COLO668 (cell line): Measurements from ENCODE around the gene XYLT1.
"Not testable (repeated sequence)": the region's sequence is repeated elsewhere in the genome, so short reads cannot be mapped to it uniquely, and the experiment has no call there.

ENCODE experiments used
- DNase-seq: peaks from one replicate; lab custom pipeline; 2025; ENCODE audit not compliant: unreplicated experiment; lab: John Stamatoyannopoulos, UW

Gene XYLT1

GRCh38 chr16:17432901-17433576 is 37.7 kb downstream of the XYLT1 start:
- no peak for DNase-seq

DNA sequence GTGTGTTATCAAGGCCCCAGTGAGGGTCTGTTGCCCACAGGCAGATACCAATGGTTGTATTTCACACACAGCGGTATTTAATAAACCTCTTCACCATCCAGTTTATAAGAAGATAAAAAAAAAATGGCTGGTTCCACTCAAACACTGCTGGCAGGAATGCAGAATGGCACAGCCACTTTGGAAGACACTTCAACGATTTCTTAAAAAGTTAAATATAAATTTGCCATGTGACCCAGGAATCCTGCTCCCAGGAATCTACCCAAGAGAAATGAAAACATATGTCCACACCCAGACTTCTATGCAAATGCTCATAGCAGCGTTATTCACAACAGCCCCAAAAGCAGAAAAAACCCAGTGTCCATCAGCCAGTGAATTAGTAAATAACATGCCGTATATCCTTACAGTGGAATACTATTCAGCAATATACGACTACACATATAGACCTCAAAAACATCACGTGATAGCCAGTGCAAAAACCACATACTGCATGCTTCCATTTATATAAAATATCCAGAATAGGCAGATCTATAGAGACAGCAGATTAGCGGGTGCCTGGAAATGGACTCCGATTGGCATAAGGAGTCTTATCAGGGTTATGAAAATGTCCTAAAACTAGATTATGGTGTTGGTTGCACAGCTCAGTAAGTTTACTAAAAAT is 38.7 kb downstream of the XYLT1 start:
- no peak for DNase-seq

- DNase-seq: no peak
Measured at GRCh38 chr16:17431012-17431411, 39.7 kb downstream of the XYLT1 start.

GRCh38 chr16:17426451-17426850 is 44.3 kb downstream of the XYLT1 start:
- no peak for DNase-seq

GRCh38 chr16:17424771-17425170 is 46.0 kb downstream of the XYLT1 start:
- DNase-seq: no peak

DNA sequence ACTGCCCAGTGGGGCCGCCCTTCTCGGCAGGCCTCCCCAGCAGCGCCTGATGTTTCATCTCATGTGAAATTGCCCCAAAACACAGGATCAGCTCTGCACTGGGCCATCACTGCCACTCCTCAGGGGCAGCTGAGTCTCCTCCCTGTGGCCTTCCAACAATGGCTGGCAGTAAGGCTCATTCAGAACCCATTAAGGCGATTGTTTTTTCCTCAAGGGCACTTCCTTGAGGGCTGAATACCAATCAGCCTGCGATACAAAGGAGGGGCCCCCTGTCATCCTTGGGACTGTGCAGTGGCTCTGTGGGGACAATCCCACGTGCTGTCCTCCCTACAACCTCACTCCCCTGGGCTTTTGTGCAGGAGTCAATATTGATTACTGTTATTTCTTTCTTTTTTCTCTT is 47.5 kb downstream of the XYLT1 start:
- DNase-seq: no peak

GRCh38 chr16:17420816-17421215 is 49.9 kb downstream of the XYLT1 start:
- no peak for DNase-seq

GRCh38 chr16:17419266-17419665 is 51.5 kb downstream of the XYLT1 start:
- DNase-seq: no peak

- no peak for DNase-seq
Measured at GRCh38 chr16:17417740-17418139, 53.0 kb downstream of the XYLT1 start.

GRCh38 chr16:17416461-17417311 is 54.1 kb downstream of the XYLT1 start:
- no peak for DNase-seq

DNA sequence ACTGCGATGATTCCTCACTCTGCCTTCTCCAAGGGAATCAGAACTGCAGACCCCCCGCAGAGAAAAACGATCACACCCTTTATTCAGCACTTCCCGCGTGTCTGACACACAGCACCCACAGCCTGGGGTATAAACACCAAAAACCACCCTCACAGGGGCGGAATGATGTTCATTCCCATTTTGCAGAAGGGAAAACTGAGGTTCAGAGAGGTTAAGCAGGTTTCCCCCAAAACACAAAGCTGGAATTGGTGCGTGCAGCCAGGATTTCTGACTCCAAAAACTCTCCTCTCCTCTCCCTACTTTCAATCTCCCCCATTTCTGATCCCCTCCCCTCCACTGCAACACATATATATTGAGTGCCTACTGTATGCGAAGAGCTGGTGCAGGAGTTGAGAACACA is 55.8 kb downstream of the XYLT1 start:
- no peak for DNase-seq

DNA sequence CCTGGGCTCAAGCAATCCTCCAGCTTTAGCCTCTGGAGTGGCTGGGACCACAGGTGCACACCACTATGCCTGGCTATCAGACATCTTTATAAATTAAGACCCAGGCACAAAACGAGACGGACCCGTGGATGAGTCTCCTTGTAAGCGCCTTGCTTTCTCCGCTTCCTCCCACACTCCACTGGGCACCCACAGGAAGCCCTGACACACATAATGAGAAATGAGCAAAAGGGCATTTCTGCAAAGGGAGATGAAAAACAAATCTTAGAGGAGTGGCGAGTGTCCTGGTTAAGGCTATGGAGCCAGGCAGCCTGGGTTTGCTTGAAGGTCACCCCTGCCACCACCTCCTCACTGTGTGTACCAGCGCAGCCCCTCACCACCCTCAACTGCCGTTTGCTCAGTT is 56.3 kb downstream of the XYLT1 start:
- DNase-seq: no peak

DNA sequence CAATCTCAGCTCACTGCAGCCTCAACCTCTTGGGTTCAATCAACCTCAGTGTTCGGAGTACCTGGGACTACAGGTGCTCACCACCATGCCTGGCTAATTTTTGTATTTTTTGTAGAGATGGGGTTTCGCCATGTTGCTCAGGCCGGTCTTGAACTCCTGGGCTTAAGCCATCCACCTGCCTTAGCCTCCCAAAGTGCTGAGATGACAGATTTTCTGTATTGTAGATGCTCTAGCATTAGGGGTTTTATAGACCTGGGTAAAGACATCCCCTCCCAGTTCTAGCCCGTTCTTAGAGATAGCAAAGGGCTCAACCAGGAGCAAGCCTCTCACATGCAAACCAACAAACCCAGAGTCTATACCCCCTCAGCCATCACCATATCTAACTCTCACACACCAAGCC is 57.3 kb downstream of the XYLT1 start:
- DNase-seq: no peak

DNA sequence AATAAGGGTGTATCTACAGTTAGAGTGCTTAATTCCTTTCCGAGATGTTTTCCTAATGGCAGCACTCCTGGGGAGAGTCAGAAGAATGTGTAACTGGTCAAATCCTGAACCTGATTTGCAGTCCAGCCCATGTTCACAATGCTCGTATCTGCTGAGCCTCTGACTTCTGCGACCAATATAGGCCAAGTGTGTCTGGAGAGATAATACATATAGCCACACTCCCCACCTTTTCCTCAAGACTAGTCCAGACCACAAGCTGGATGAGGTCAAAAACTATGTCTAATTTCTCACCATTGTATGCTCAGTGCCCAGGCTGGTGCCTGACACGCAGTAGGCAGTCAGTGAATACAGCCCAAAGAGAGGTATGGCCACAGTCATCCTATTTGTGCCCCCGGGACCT is 58.0 kb downstream of the XYLT1 start:
- no peak for DNase-seq

DNA sequence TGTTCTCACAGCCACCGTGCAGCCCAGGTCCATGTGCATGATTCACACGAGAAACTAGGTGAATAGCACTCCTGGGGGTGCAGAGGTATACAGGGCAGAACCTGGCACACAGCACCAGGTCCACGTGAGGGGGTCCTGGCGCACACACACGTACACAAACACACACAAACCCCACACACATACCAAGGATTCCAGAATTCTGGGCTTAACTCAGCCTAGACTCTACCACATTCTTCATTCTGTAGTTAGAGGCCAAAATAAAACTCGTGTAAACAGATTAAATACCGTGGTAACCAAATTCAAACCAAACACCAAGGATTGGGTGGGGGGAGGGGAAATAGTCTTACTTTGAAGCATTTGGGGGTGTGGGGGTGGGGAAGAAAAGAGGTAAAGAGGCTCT is 58.5 kb downstream of the XYLT1 start:
- DNase-seq: no peak

DNA sequence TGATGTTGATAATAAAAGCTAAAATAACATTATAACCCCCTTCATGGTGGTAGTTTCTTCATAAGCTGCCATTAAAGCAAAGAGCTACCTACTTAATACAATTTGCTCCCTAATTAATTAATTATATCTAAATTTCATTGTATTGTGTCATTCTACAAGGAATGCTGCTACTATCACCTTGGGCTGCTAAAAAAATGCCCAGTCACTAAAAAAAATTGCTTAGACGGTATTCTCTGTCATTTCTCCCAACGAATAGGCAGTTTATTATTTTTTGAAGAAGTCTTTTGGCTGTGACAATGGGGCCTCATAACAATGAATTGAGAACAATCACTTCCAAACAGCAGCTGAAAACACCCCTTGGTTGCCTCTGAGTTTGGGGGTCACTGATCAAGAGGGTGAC is 59.5 kb downstream of the XYLT1 start:
- no peak for DNase-seq

GRCh38 chr16:17410316-17410715 is 60.4 kb downstream of the XYLT1 start:
- not testable (repeated sequence) for DNase-seq

- no peak for DNase-seq
Measured at GRCh38 chr16:17409894-17410293, 60.9 kb downstream of the XYLT1 start.

GRCh38 chr16:17408955-17409441 is 61.8 kb downstream of the XYLT1 start:
- no peak for DNase-seq

DNA sequence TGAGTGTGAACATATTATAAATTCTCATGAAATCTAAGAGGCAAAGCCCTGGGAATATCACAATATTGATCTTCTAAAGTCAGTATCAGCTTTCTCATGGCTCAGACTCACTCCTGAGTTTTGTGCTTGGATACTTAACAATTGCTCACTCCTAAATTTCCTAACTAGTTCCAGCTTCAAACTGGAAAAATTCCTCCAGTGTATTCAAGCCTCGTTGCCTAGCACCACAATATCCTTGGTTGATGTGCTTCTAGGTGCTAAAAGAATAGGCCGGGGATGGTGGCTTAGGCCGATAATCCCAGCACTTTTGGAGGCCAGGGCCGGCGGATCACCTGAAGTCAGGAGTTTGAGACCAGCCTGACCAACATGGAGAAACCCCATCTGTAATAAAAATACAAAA is 62.5 kb downstream of the XYLT1 start:
- no peak for DNase-seq

DNA sequence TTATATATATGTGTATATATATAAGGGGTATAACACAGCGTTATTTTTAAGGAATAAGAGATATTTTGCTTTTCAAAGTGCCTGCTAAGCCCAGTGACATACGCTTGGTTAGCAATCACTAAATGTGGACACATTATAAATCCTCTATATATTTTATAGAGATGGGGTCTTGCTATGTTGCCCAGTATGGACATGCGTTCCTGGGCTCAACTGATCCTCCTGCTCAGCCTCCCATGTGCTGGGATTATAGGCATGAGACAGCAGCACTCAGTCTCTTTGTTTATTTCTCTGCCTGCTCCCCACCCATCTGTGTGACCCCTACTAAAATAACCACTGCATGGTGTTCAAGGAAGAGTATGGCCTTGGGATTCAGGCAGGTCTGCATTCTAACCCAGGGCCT is 63.4 kb downstream of the XYLT1 start:
- no peak for DNase-seq
